Measurements from ENCODE around the gene CRKL.
"Not testable (repeated sequence)": the region's sequence is repeated elsewhere in the genome, so short reads cannot be mapped to it uniquely, and the experiment has no call there.

CRKL gene

GRCh38 chr22:20909543-20910303 is 7.5 kb upstream of the CRKL start:
- Mint-ChIP-seq H3K27ac (no peak overlapping the region), H3K4me3 (no peak overlapping the region), H3K36me3 (ENCODE audit: low read depth) (no peaks in the 10 kb centered on the region)

GRCh38 chr22:20912494-20912893 is 4.7 kb upstream of the CRKL start:
- H3K27me3 Mint-ChIP-seq (ENCODE audit: low read depth), result no peaks in the 10 kb centered on the region
- H3K27ac Mint-ChIP-seq, result no peak overlapping the region
- H3K4me3 Mint-ChIP-seq, result no peak overlapping the region
- H3K9me3 Mint-ChIP-seq, result no peaks in the 10 kb centered on the region
- peaks cover 10% of the 10 kb centered on the region for H3K4me1 Mint-ChIP-seq (ENCODE audit: low read depth)
- no peaks in the 10 kb centered on the region for H3K36me3 Mint-ChIP-seq (ENCODE audit: low read depth)

More at GRCh38 chr22:20909543-20910303, 7.5 kb upstream of the CRKL start:
- peaks cover 3% of the 10 kb centered on the region for H3K4me1 Mint-ChIP-seq (ENCODE audit: low read depth)
- H3K27me3 Mint-ChIP-seq (ENCODE audit: low read depth), result peaks cover 16% of the 10 kb centered on the region
- H3K9me3 Mint-ChIP-seq, result no peaks in the 10 kb centered on the region

GRCh38 chr22:20918663-20919218 is 1.5 kb downstream of the CRKL start:
- Mint-ChIP-seq H3K9me3 (no peaks in the 10 kb centered on the region), H3K4me1 (ENCODE audit: low read depth) (peaks cover 31% of the 10 kb centered on the region), H3K4me3 (peak overlapping the region; percentile 97), H3K27ac (peak overlapping the region; percentile 89), H3K36me3 (ENCODE audit: low read depth) (peaks cover 22% of the 10 kb centered on the region), H3K27me3 (ENCODE audit: low read depth) (no peaks in the 10 kb centered on the region)

- Mint-ChIP-seq H3K9me3 (no peaks in the 10 kb centered on the region), H3K27ac (no peak overlapping the region), H3K4me1 (ENCODE audit: low read depth) (peaks cover 31% of the 10 kb centered on the region), H3K4me3 (peak overlapping the region; percentile 97), H3K27me3 (ENCODE audit: low read depth) (no peaks in the 10 kb centered on the region), H3K36me3 (ENCODE audit: low read depth) (peaks cover 22% of the 10 kb centered on the region)
These were observed 2.5 kb downstream of the CRKL start for GRCh38 chr22:20919718-20920117.

DNA sequence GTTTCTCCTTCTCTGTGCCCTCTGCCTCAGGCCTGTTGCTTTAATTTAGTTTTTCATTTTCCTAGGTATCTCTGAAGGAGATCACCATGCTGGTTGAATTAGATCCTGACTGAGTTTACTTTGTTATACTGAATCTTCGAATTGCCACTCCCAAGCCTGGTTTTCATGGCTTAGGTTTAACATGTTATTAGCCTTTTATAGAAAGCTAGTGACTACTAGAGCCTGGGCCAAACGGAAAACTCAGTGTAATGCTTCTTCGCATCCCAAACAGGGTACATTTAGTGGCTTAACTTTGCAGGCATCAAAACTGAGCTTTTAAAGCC is 3.6 kb downstream of the CRKL start:
- H3K27ac Mint-ChIP-seq, result peak overlapping the region; percentile 66
- H3K9me3 Mint-ChIP-seq, result no peaks in the 10 kb centered on the region
- H3K27me3 Mint-ChIP-seq (ENCODE audit: low read depth), result no peaks in the 10 kb centered on the region
- H3K4me3 Mint-ChIP-seq, result peak overlapping the region; percentile 97
- H3K4me1 Mint-ChIP-seq (ENCODE audit: low read depth), result peaks cover 34% of the 10 kb centered on the region
- H3K36me3 Mint-ChIP-seq (ENCODE audit: low read depth), result peaks cover 26% of the 10 kb centered on the region

GRCh38 chr22:20922141-20922751 is 5.0 kb downstream of the CRKL start:
- H3K4me3 Mint-ChIP-seq, result peak overlapping the region; percentile 44
- peaks cover 34% of the 10 kb centered on the region for H3K36me3 Mint-ChIP-seq (ENCODE audit: low read depth)
- H3K9me3 Mint-ChIP-seq, result no peaks in the 10 kb centered on the region
- H3K27me3 Mint-ChIP-seq (ENCODE audit: low read depth), result no peaks in the 10 kb centered on the region
- peak overlapping the region; percentile 52 for H3K27ac Mint-ChIP-seq
- peaks cover 38% of the 10 kb centered on the region for H3K4me1 Mint-ChIP-seq (ENCODE audit: low read depth)

- Mint-ChIP-seq H3K4me3 (no peak overlapping the region), H3K27me3 (ENCODE audit: low read depth) (no peaks in the 10 kb centered on the region), H3K36me3 (ENCODE audit: low read depth) (peaks cover 25% of the 10 kb centered on the region), H3K9me3 (no peaks in the 10 kb centered on the region), H3K4me1 (ENCODE audit: low read depth) (peaks cover 29% of the 10 kb centered on the region), H3K27ac (peak overlapping the region; percentile 1)
These were observed 9.0 kb downstream of the CRKL start for GRCh38 chr22:20926243-20926642.

GRCh38 chr22:20927940-20928572 is 10.8 kb downstream of the CRKL start:
- Mint-ChIP-seq H3K36me3 (ENCODE audit: low read depth) (peaks cover 22% of the 10 kb centered on the region), H3K9me3 (no peaks in the 10 kb centered on the region), H3K4me3 (no peak overlapping the region), H3K27ac (no peak overlapping the region), H3K4me1 (ENCODE audit: low read depth) (peaks cover 22% of the 10 kb centered on the region), H3K27me3 (ENCODE audit: low read depth) (no peaks in the 10 kb centered on the region)

DNA sequence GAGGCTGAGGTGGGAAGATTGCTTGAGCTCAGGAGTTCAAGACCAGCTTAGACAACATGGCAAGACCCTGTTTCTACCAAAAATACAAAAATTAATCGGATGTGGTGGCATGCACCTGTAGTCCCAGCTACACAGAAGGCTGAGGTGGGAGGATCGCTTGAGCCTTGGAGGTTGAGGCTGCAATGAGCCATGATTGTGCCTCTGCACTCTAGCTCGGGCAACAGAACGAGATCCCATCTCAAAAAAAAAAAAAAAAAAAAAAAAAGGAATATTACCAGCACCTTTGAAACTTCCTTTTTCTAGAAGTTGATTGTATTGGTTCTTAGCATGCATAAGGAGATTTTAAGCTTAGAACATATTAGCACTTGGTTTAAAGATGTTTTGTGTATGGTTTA is 11.4 kb downstream of the CRKL start:
- Mint-ChIP-seq H3K27me3 (ENCODE audit: low read depth) (no peaks in the 10 kb centered on the region), H3K36me3 (ENCODE audit: low read depth) (peaks cover 22% of the 10 kb centered on the region), H3K27ac (no peak overlapping the region), H3K4me1 (ENCODE audit: low read depth) (peaks cover 22% of the 10 kb centered on the region), H3K9me3 (no peaks in the 10 kb centered on the region), H3K4me3 (no peak overlapping the region)

- H3K27ac Mint-ChIP-seq, result no peak overlapping the region
- no peaks in the 10 kb centered on the region for H3K9me3 Mint-ChIP-seq
- H3K36me3 Mint-ChIP-seq (ENCODE audit: low read depth), result peaks cover 30% of the 10 kb centered on the region
- H3K27me3 Mint-ChIP-seq (ENCODE audit: low read depth), result no peaks in the 10 kb centered on the region
- no peak overlapping the region for H3K4me3 Mint-ChIP-seq
- peaks cover 22% of the 10 kb centered on the region for H3K4me1 Mint-ChIP-seq (ENCODE audit: low read depth)
These were observed 12.8 kb downstream of the CRKL start for GRCh38 chr22:20930004-20930403.

- H3K9me3 Mint-ChIP-seq; H3K27me3 Mint-ChIP-seq (ENCODE audit: low read depth); H3K4me3 Mint-ChIP-seq; H3K27ac Mint-ChIP-seq: not testable (repeated sequence)
- Mint-ChIP-seq H3K4me1 (ENCODE audit: low read depth) (peaks cover 19% of the 10 kb centered on the region), H3K36me3 (ENCODE audit: low read depth) (peaks cover 29% of the 10 kb centered on the region)
These were observed 13.2 kb downstream of the CRKL start for GRCh38 chr22:20930435-20930834.

GRCh38 chr22:20931126-20931654 is 14.0 kb downstream of the CRKL start:
- peaks cover 23% of the 10 kb centered on the region for H3K36me3 Mint-ChIP-seq (ENCODE audit: low read depth)
- no peak overlapping the region for H3K4me3 Mint-ChIP-seq
- H3K27ac Mint-ChIP-seq, result no peak overlapping the region
- H3K9me3 Mint-ChIP-seq, result no peaks in the 10 kb centered on the region
- H3K27me3 Mint-ChIP-seq (ENCODE audit: low read depth), result no peaks in the 10 kb centered on the region
- H3K4me1 Mint-ChIP-seq (ENCODE audit: low read depth), result peaks cover 14% of the 10 kb centered on the region

- Mint-ChIP-seq H3K4me3 (no peak overlapping the region), H3K9me3 (no peaks in the 10 kb centered on the region), H3K27ac (no peak overlapping the region), H3K27me3 (ENCODE audit: low read depth) (no peaks in the 10 kb centered on the region), H3K36me3 (ENCODE audit: low read depth) (peaks cover 25% of the 10 kb centered on the region), H3K4me1 (ENCODE audit: low read depth) (peaks cover 21% of the 10 kb centered on the region)
These were observed 16.7 kb downstream of the CRKL start for GRCh38 chr22:20933910-20934309.

- H3K4me1 Mint-ChIP-seq (ENCODE audit: low read depth), result peaks cover 19% of the 10 kb centered on the region
- not testable (repeated sequence) for H3K27ac Mint-ChIP-seq; H3K4me3 Mint-ChIP-seq; H3K27me3 Mint-ChIP-seq (ENCODE audit: low read depth); H3K9me3 Mint-ChIP-seq
- peaks cover 22% of the 10 kb centered on the region for H3K36me3 Mint-ChIP-seq (ENCODE audit: low read depth)
These were observed 17.8 kb downstream of the CRKL start for GRCh38 chr22:20935049-20935448.
